Mucosa of descending colon (tissue), 3 donors: ENCODE data around the gene PPP1CC. TPM values are rescaled to one million over a fixed set of nuclear protein-coding genes. Genes with fewer than 3 reads are reported as not detected.

ENCODE experiments used
- ATAC-seq: fragments of 200-7000 bp; cut with Tn5 transposase; one replicate; pipeline ENCODE4 v1.9.1; 2020; ENCODE audit warnings: mild to moderate bottlenecking, moderate library complexity
- DNase-seq, 3 donors: peaks; one replicate each; pipeline ENCODE4 v3.0.0-alpha.2; 2020
- H3K36me3 ChIP-seq: fragments of 200-600 bp; one replicate; pipeline ENCODE4 v1.8.0; 2021; ENCODE audit warnings: low read depth, mild to moderate bottlenecking
- H3K4me1 ChIP-seq: fragments of 200-600 bp; one replicate; pipeline ENCODE4 v1.8.0; 2021; ENCODE audit warnings: low read depth, mild to moderate bottlenecking
- H3K4me3 ChIP-seq: fragments of 200-600 bp; one replicate; pipeline ENCODE4 v1.8.0; 2021; ENCODE audit warnings: mild to moderate bottlenecking
- H3K9me3 ChIP-seq: fragments of 200-600 bp; one replicate; pipeline ENCODE4 v1.8.0; 2021; ENCODE audit warnings: mild to moderate bottlenecking
- intact Hi-C, 2 donors: fragments of 100-400 bp; cut with DNase I in 1 of 2; cut with micrococcal nuclease in 1 of 2; formaldehyde crosslinking; loops; one replicate each; pipeline versions ENCODE4 v1.11.0 to v1.11.1; 2022; cut with DNase I, micrococcal nuclease
- total RNA-seq, 3 donors: library from RNA; stranded (reverse); fragmentation: NEBNext Ultra II Directional in 2 of 3; extraction: Animal tissue kit (Norgen Biotek cat#: 25700) in 2 of 3; gene quantifications; one replicate each; pipeline versions ENCODE4 v1.2.1 to v1.2.4, GENCODE V29; 2021 to 2023
- TF ChIP-seq, protein P1 (sequence below): fragments of 200-600 bp; IDR thresholded peaks from one replicate; pipeline ENCODE4 v1.8.0; 2022; ENCODE audit warnings: antibody characterized with exemption, mild to moderate bottlenecking
- donor health status: DM: no; HTN: no; CAD: no; lungs with moderate emphysema.
- donor health status: DM: no; HTN: no; CAD: no.
- donor health status: DM: no; HTN: yes; CAD: no.

Gene PPP1CC
- total RNA-seq, 3 donors from 2014 or later: 145 to 171 (median 161) TPM

DNA sequence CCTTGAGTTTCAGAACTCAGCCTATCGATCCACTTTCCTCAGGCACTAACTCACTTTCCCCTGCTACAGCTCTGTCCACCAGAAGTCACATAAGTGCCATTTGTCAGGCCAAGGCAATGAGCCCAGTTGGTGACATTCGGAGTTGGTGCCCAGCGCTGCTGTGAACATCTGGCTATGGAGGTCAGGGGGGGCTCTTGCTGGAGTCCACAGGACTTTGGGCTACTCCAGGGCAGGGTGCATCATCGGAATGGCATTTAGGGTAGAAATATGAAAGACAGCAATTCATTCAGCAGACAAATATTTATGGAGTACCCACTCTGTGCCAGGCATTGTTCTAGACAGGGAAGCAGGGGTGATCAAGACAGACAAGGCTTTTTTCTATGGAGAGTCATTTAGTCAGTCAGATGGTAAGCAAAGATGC, 1.5 kb upstream of the PPP1CC start:
- TF ChIP-seq, protein P1, sequence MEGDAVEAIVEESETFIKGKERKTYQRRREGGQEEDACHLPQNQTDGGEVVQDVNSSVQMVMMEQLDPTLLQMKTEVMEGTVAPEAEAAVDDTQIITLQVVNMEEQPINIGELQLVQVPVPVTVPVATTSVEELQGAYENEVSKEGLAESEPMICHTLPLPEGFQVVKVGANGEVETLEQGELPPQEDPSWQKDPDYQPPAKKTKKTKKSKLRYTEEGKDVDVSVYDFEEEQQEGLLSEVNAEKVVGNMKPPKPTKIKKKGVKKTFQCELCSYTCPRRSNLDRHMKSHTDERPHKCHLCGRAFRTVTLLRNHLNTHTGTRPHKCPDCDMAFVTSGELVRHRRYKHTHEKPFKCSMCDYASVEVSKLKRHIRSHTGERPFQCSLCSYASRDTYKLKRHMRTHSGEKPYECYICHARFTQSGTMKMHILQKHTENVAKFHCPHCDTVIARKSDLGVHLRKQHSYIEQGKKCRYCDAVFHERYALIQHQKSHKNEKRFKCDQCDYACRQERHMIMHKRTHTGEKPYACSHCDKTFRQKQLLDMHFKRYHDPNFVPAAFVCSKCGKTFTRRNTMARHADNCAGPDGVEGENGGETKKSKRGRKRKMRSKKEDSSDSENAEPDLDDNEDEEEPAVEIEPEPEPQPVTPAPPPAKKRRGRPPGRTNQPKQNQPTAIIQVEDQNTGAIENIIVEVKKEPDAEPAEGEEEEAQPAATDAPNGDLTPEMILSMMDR: no peak
- Histone ChIP-seq H3K4me1 (peaks cover 25% of the 10 kb centered on the region), H3K4me3 (no peak overlapping the region), H3K36me3 (no peaks in the 10 kb centered on the region), H3K9me3 (no peaks in the 10 kb centered on the region)
- DNase-seq: peak in 1 of 3 donors; percentile 42
- intact Hi-C loops: no loop called here
- no peak for ATAC-seq

GRCh38 chr12:110743571-110744093, 941 bp upstream of the PPP1CC start:
- intact Hi-C loops: no loop called here
- Histone ChIP-seq H3K4me3 (no peak overlapping the region), H3K36me3 (no peaks in the 10 kb centered on the region), H3K9me3 (no peaks in the 10 kb centered on the region), H3K4me1 (peaks cover 31% of the 10 kb centered on the region)
- DNase-seq (peak; percentile 73 to 75 (median 73)), ATAC-seq (peak; percentile 14)
- TF ChIP-seq, protein P1: no peak

GRCh38 chr12:110742096-110742717, 484 bp downstream of the PPP1CC start:
- intact Hi-C loops: no loop called here
- no peaks in the 10 kb centered on the region for H3K36me3 ChIP-seq
- TF ChIP-seq, protein P1: no peak
- DNase-seq (peak in 1 of 3 donors; percentile 42), ATAC-seq (peak; percentile 17)
- H3K9me3 ChIP-seq: no peaks in the 10 kb centered on the region
- H3K4me3 ChIP-seq: peak overlapping the region; percentile 98
- H3K4me1 ChIP-seq: peaks cover 41% of the 10 kb centered on the region

DNA sequence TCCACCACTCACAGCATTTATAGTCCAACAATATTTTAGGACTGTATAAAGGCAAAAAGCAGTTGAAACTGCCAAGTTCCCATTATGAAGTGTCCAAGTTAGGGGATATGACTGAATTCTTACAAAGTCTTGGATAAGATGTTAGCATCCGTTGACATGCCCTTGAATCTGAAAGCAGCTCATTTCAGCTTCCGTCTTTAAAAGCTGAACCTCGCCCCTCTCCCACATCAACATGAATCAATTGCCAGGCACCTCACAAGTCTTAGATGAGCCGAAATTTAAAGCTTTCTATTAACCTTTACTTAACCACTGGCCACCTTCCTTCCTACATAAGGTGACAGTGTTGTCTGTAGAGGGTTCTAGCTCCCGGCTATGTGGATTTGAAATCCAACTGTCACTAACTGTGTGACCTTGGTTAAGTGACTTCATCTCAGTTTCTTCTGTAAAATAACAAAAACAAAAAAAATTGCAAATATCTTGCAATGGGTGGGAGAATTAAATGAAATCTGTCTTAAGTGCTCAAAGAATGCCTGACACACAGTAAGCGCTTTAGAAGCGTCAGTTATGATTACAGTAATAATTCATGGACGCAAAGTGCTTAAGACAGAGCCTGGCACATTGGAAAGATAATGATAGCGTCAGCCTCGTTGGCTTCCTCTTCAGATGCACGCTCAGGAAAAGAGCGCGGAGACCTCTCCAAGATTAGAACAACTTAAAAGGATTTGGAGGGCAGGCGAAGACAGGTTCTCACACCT, 1.2 kb downstream of the PPP1CC start:
- DNase-seq (peak in 1 of 3 donors; percentile 59), ATAC-seq (peak; percentile 18)
- Histone ChIP-seq H3K4me3 (peak overlapping the region; percentile 98), H3K9me3 (no peaks in the 10 kb centered on the region), H3K4me1 (peaks cover 41% of the 10 kb centered on the region), H3K36me3 (no peaks in the 10 kb centered on the region)
- TF ChIP-seq, protein P1: no peak
- intact Hi-C loops: no loop called here

DNA sequence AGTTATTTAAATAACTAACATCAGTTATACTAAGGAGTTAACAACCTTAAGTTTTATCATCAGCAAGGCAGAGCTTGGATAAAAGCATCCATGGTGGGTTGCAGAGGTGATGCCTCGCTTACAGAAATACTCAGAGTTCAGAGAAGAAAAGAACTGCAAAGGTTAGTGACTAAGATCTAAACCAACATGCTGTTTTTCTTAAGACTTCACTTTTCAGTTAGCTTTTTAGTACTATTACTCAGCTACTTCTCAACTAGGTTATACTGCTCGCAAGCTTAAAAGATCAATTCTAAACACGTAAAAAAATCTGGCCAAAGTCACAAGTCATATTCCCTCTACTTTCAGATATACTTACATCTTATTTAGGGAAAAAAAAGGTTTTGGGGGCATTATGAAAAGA, 2.8 kb downstream of the PPP1CC start:
- no peak for ATAC-seq
- intact Hi-C loops: no loop called here
- H3K4me3 ChIP-seq: no peak overlapping the region

More for the DNA sequence above, 2.8 kb downstream of the PPP1CC start:
- peaks cover 46% of the 10 kb centered on the region for H3K4me1 ChIP-seq
- H3K36me3 ChIP-seq: no peaks in the 10 kb centered on the region
- no peaks in the 10 kb centered on the region for H3K9me3 ChIP-seq
- DNase-seq: no peak
- TF ChIP-seq, protein P1: no peak
